ENCODE results near the gene ZNF853.

GRCh38 chr7:6654842-6655610 lies 39.6 kb downstream of the ZNF853 start:
- no peak for TF ChIP-seq EZH2 (IDR thresholded peaks at IDR 0.05; ENCODE audit: insufficient read depth, low read length)
- TF ChIP-seq, protein P1, sequence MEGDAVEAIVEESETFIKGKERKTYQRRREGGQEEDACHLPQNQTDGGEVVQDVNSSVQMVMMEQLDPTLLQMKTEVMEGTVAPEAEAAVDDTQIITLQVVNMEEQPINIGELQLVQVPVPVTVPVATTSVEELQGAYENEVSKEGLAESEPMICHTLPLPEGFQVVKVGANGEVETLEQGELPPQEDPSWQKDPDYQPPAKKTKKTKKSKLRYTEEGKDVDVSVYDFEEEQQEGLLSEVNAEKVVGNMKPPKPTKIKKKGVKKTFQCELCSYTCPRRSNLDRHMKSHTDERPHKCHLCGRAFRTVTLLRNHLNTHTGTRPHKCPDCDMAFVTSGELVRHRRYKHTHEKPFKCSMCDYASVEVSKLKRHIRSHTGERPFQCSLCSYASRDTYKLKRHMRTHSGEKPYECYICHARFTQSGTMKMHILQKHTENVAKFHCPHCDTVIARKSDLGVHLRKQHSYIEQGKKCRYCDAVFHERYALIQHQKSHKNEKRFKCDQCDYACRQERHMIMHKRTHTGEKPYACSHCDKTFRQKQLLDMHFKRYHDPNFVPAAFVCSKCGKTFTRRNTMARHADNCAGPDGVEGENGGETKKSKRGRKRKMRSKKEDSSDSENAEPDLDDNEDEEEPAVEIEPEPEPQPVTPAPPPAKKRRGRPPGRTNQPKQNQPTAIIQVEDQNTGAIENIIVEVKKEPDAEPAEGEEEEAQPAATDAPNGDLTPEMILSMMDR (IDR thresholded peaks at IDR 0.05; ENCODE audit: insufficient read depth, low read depth, low read length) = no peak

All from astrocyte (in vitro differentiated cells and primary cell).